A673 (cell line): ENCODE data around the gene GMCL2.
"Not testable (repeated sequence)": the region's sequence is repeated elsewhere in the genome, so short reads cannot be mapped to it uniquely, and the experiment has no call there.

Source experiments
- EZH2 ChIP-seq: fragments of 200-600 bp; sonication (generic); IDR thresholded peaks from 2 replicates; pipeline ENCODE4 v1.6.1; 2017; ENCODE audit warnings: borderline replicate concordance, low read depth, mild to moderate bottlenecking, mixed read lengths, antibody characterized with exemption, low read length; ENCODE audit not compliant: poor library complexity, severe bottlenecking
- TF ChIP-seq, protein P1 (sequence below): fragments of 300-800, 200-600 bp; sonication (generic); conservative IDR thresholded peaks from 2 replicates; pipeline ENCODE4 v1.5.1; 2017; ENCODE audit warnings: low read depth, mild to moderate bottlenecking, antibody characterized with exemption, low read length, moderate library complexity, mixed read lengths

DNA sequence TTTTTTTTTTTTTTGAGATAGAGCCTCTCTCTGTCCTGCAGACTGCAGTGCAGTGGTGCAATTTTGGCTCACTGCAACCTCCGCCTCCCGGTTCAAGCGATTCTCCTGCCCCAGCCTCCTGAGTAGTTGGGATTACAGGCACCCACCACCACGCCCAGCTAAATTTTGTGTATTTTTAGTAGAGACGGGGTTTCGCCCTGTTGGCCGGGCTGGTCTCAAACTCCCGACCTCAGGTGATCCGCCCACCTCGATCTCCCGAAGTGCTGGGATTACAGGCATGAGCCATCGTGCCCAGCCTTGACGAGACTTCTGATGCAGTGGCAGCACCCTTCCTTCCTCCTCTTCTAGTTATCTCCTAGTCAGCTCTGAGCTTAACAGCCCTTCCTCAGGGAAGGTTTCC is 41.9 kb upstream of the GMCL2 start:
- TF ChIP-seq, protein P1, sequence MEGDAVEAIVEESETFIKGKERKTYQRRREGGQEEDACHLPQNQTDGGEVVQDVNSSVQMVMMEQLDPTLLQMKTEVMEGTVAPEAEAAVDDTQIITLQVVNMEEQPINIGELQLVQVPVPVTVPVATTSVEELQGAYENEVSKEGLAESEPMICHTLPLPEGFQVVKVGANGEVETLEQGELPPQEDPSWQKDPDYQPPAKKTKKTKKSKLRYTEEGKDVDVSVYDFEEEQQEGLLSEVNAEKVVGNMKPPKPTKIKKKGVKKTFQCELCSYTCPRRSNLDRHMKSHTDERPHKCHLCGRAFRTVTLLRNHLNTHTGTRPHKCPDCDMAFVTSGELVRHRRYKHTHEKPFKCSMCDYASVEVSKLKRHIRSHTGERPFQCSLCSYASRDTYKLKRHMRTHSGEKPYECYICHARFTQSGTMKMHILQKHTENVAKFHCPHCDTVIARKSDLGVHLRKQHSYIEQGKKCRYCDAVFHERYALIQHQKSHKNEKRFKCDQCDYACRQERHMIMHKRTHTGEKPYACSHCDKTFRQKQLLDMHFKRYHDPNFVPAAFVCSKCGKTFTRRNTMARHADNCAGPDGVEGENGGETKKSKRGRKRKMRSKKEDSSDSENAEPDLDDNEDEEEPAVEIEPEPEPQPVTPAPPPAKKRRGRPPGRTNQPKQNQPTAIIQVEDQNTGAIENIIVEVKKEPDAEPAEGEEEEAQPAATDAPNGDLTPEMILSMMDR, result not testable (repeated sequence)
- TF ChIP-seq EZH2, result not testable (repeated sequence)
